ENCODE data around the gene LSM14B.
"Not testable (repeated sequence)": the region's sequence is repeated elsewhere in the genome, so short reads cannot be mapped to it uniquely, and the experiment has no call there.

Gene LSM14B

GRCh38 chr20:62121776-62122653 lies at the start of gene LSM14B:
TSS of gene LSM14B (plus strand) at chr20:62122475. CDS start at chr20:62122667, 192 bp downstream.
- in situ Hi-C loops (cut with MboI; ENCODE audit: low sequenced_read_pairs), result no loop called here

DNA sequence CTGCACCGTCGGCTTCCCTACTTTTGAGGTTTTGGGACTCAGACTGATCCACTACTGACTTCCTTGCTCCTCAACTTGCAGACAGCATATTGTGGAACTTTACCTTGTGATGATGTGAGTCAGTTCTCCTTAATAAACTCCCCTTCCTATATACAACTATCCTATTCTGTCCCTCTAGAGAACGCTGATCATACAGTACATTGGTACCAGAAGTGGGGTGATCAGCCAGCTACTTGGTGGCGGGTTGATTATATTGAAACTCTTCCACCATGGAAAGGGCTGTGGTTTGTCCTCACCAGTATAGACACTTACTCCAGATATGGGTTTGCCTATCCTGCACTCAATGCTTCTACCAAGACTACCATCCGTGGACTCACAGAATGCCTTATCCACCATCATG lies 49.0 kb upstream of the LSM14B start:
- in situ Hi-C loops (cut with MboI; ENCODE audit: low sequenced_read_pairs), result no loop called here

DNA sequence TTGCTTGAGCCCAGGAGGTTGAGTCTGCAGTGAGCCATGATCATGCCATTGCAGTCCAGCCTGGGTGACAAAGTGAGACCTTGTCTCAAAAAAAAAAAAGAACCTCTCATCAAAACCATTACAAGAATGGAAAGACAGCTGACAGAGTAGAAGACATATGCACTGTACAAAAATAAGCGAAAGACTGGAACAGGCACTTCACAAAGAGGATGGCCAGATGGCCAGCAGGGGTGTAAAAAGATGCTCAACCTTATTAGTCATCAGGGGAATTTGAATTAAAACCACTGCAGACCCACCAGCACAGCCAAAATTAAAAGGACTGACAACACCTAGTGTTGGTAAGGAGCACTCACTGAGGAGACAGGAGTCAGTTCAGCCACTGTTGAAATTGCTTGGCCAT lies 43.1 kb upstream of the LSM14B start:
- in situ Hi-C loops (cut with MboI; ENCODE audit: low sequenced_read_pairs), result no loop called here

- in situ Hi-C loops (cut with MboI; ENCODE audit: low sequenced_read_pairs), result no loop called here
Observed at GRCh38 chr20:62080249-62080990, 41.9 kb upstream of the LSM14B start.

- in situ Hi-C loops (cut with MboI; ENCODE audit: low sequenced_read_pairs), result no loop called here
Observed at GRCh38 chr20:62083312-62083711, 39.0 kb upstream of the LSM14B start.

- in situ Hi-C loops (cut with MboI; ENCODE audit: low sequenced_read_pairs), result not testable (repeated sequence)
Observed at GRCh38 chr20:62084224-62084623, 38.1 kb upstream of the LSM14B start.

- in situ Hi-C loops (cut with MboI; ENCODE audit: low sequenced_read_pairs), result no loop called here
Observed at GRCh38 chr20:62085206-62085605, 37.1 kb upstream of the LSM14B start.

- in situ Hi-C loops (cut with MboI; ENCODE audit: low sequenced_read_pairs), result no loop called here
Observed at GRCh38 chr20:62087227-62087626, 35.0 kb upstream of the LSM14B start.

DNA sequence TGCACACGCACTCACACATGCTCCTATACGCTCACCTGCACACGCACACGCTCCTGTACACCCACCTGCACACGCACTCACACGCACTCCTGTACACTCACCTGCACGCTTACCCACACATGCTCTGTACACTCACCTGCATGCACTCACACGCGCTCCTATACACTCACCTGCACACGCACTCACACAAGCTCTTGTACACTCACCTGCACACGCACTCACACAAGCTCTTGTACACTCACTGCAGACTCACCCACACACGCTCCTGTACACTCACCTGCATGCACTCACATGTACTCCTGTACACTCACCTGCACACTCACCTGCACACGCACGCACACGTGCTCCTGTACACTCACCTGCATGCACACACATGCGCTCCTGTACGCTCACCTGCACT lies 34.6 kb upstream of the LSM14B start:
- in situ Hi-C loops (cut with MboI; ENCODE audit: low sequenced_read_pairs), result no loop called here

GRCh38 chr20:62088258-62089127 lies 33.8 kb upstream of the LSM14B start:
- in situ Hi-C loops (cut with MboI; ENCODE audit: low sequenced_read_pairs), result no loop called here

DNA sequence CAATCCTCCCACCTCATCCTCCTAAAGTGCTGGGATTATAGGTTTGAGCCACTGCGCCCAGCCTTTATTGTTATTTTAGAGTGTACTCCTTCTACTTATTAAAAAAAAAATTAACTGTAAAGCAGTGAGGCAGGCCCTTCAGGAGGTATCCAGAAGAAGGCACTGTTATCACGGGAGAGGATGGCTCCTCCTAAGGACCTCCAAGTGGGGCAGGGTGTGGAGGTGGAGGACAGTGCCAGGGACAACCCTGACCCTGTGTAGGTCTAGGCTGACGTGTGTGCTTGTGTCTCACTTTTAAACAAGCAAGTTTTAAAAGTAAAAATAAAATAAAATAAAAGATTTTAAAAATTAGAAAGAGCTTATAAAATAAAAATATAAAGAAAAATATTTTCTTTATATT lies 32.9 kb upstream of the LSM14B start:
- in situ Hi-C loops (cut with MboI; ENCODE audit: low sequenced_read_pairs), result no loop called here

DNA sequence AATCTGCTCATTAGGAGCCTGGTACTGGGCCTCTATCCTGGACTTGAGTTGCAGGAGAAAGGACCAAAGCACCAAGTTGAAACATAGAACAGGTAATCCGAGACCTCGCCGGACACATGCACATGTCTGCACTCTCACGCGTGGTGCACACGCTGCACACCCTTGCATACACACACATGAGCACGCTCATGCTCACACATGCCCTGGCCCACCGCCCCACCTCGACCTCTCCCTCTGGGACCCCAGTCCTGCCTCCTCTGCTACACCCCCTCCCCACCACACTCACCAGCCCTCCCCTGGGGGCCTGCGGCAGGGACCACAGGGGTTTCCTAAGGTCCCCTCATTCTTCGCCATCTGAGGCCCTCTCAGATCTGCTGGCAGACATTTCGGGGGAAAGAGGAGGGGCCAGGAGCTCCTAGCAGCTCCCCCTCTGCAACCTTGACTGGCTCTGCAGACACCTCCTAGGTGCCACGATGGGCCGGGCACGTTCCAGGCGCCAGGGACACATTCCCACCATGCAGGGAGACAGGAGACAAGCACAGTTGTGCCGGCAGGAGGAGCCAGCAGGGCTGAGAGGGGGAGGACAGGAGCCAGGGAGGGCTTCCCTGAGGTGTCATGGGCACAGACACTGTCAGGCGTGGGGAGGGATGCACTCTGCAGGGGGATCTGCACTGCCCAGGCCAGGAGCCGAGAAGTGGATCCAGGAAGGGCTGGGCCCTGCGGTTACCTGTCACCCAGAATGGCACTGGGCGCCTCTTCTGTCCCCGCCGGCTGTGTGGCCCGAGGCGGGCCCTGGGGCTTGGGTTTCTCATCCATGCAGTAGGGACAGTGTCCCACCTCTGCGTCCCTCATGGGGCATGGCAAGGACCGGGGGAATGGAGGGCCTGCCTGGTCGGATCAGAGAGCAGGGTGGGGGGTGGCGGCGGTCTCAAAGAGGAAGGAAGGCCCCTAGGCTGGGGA lies 25.6 kb upstream of the LSM14B start:
- in situ Hi-C loops (cut with MboI; ENCODE audit: low sequenced_read_pairs), result no loop called here

DNA sequence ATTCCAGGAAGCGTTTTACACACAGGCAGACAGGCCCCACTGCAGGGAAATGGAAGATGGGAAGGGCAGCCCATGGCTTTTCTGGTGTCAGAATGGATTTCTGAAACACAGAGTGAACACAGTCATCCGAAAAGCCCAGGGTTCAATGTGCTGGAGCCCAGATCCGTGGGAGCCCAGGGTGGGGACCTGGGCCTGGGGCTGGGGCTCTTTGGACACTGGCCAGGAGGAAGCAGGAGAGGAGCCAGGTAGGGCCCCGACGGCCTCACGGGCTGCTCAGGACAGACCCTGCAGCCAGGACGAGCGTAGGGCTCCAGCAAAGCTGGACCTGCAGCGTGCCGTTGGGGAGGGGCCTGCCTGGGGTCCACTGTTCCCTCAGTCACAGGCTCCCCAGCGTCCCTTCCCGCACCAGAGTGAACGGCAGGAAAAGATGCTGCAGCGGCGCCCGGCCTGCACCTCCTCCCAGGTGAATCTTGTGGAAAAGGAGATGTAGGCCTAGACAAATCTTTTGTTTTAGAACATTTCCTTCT lies 24.3 kb upstream of the LSM14B start:
- in situ Hi-C loops (cut with MboI; ENCODE audit: low sequenced_read_pairs), result no loop called here

GRCh38 chr20:62101078-62101477 lies 21.2 kb upstream of the LSM14B start:
- in situ Hi-C loops (cut with MboI; ENCODE audit: low sequenced_read_pairs), result no loop called here

DNA sequence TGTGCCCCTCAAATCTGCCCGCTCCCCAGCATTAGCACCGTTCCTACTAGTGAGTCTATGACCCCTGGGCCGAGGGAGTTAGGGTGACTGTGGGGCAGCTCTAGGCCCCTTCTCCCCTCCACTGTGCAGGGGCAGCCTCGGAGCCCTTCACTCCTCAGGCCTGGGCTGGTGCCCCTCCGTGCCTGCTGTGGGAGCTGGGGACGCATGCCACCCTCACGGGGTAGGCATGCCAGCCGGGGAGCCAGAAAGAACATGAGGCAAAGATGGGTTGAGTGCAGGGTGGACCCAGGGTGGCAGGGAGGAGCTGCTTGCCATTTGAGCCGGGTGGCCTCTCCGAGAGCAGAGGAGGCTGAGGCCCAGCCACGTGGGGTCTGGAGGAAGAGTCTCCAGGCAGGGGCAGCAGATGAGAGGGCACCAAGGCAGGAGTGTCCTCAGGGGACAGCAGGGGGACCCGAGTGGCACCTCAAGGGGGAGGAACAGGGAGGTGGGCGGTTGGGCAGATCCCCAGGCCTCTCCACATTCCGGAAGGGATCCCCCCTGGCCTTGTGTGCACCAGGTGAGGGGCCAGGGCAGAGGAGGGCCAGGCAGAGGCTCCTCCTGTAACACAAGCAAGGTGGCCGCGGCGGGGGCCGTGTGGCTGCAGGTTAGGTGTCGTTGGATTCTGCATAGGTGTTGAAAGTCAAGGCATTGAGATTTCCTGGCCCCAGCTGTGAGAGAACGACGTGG lies 18.6 kb upstream of the LSM14B start:
- in situ Hi-C loops (cut with MboI; ENCODE audit: low sequenced_read_pairs), result no loop called here

DNA sequence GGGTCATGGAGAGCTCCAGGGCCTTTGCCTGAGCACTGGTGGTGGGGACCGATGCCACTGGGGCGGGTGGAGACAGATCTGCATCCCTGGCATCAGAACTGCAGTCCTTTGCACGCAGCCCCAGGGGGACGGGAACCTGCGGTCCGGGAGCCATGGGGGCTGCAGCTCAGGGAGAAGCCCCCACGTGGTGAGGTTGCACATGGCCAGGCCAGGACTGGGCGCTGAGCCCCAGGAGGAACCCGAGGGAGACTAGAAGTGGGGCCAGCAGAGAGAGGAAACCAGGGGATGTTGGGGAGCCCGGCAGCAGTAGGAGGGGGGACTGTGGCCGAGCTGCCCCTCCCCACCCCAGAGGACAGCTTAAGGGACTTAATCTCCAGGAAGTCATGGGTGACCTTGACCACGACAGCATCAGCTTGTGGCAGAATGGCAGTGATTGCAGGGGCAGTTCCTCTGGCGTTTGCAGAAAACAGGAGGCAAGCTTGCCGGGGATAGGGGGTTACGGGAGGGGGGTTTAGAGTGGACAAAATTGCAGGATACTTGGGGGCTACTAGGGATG lies 18.0 kb upstream of the LSM14B start:
- in situ Hi-C loops (cut with MboI; ENCODE audit: low sequenced_read_pairs), result no loop called here

DNA sequence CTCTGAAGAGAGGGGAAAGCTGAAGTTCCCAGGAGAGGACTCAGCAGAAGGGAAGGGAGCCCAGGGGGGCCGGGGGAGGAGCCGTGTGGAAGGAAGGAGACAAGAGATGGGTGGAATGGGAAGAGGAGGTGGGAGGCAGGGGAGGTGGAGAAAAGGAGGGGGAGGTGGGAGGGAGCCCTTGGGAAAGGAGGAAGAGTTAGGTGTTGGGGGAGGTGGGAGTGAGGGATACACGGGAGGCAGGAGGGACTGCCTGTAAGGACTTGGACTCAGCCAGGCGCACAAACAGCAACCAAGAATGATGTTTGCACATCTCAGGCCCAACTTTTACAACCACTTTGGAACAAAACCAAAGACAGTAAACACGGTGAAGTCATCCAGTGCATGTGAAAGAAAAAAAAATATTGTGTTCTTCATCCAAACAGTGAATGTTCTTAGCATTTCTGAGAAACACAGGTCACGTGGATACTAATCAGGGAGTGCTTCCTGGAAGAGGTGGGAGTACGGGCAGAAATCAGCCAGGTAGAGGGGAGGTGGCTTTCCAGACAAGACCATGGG lies 17.4 kb upstream of the LSM14B start:
- in situ Hi-C loops (cut with MboI; ENCODE audit: low sequenced_read_pairs), result no loop called here

- in situ Hi-C loops (cut with MboI; ENCODE audit: low sequenced_read_pairs), result no loop called here
Observed at GRCh38 chr20:62105592-62105991, 16.7 kb upstream of the LSM14B start.

DNA sequence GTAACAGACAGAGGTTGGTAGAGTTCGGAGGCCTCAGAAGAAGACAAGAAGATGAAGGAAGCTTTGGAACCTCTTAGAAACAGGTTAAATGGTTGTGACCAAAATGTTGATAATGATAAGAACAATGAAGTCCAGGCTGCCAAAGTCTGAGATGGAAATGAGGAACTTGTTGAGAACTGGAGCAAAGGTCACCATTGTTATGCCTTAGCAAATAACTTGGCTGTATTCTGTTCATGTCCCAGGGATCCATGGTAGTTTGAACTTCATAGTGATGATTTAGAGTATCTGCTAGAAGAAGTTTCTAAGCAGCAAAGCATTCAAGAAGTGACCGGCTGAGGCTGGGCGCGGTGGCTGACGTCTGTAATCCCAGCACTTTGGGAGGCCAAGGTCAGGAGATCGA lies 11.1 kb upstream of the LSM14B start:
- in situ Hi-C loops (cut with MboI; ENCODE audit: low sequenced_read_pairs), result no loop called here

All from HL-60/S4 treated with retinoic acid at 250 ng/mL for 4 days and 3 days (cell line).